ENCODE results near the gene DPY19L1. TPM values are rescaled to one million over a fixed set of nuclear protein-coding genes. Genes with fewer than 3 reads are reported as not detected.
"Not testable (repeated sequence)": the region's sequence is repeated elsewhere in the genome, so short reads cannot be mapped to it uniquely, and the experiment has no call there.

DPY19L1 gene
- total and polyA plus RNA-seq, 2 donors (not counting 3 experiments of a cell fraction or from before 2014, with no cell fraction given) = 30.9 to 53.1 TPM

- FAIRE-seq; CTCF ChIA-PET; POLR2A ChIA-PET; H3K9me1 ChIP-seq (replicated peaks; ENCODE audit: control insufficient read depth, extremely low read depth, insufficient read depth, low read length); BruUV-seq (replicated peaks); H3K4me1 ChIP-seq (ENCODE audit: control insufficient read depth, extremely low read depth, insufficient read depth, low read length); H4K20me1 ChIP-seq (replicated peaks; ENCODE audit: control insufficient read depth, extremely low read depth, insufficient read depth, low read length); H2AFZ ChIP-seq (ENCODE audit: low read depth, low read length); H3K79me2 ChIP-seq (ENCODE audit: control insufficient read depth, insufficient read depth, low read length); dilution Hi-C loops (cut with MboI; ENCODE audit: extremely low pct_ligation_motif_present, low sequenced_read_pairs); H3K27me3 ChIP-seq (ENCODE audit: control insufficient read depth in 2 of 2, insufficient read depth in 2 of 2, low read length in 2 of 2); H3K4me3 ChIP-seq (replicated peaks in 1 of 3; ENCODE audit: insufficient read depth in 1 of 3, low read depth in 1 of 3, low read length in 3 of 3); H3K9me3 ChIP-seq (replicated peaks; ENCODE audit: control insufficient read depth, insufficient read depth, low read length); intact Hi-C loops (cut with micrococcal nuclease); H3K4me2 ChIP-seq (ENCODE audit: insufficient read depth, low read length); DNase-seq (ENCODE audit: low read depth, low spot score); H3K9ac ChIP-seq (replicated peaks; ENCODE audit: extremely low read depth, insufficient read depth, low read length); H3K27ac ChIP-seq (ENCODE audit: insufficient read depth, low read depth, low read length); H3K36me3 ChIP-seq (ENCODE audit: control insufficient read depth in 2 of 2, extremely low read depth in 1 of 2, insufficient read depth in 2 of 2, low read length in 2 of 2): not testable (repeated sequence)
Measured at GRCh38 chr7:34996423-34997090, 40.7 kb downstream of the DPY19L1 start.

GRCh38 chr7:34995757-34996156 is 41.5 kb downstream of the DPY19L1 start:
- H2AFZ ChIP-seq (ENCODE audit: low read depth, low read length) = no peak overlapping the region
- no TSS peak for BruUV-seq (replicated peaks)
- dilution Hi-C loops (cut with MboI; ENCODE audit: extremely low pct_ligation_motif_present, low sequenced_read_pairs) = no loop called here
- POLR2A ChIA-PET = no interaction called here
- intact Hi-C loops (cut with micrococcal nuclease) = no loop called here
- peaks cover 7% of the 10 kb centered on the region for H3K79me2 ChIP-seq (ENCODE audit: control insufficient read depth, insufficient read depth, low read length)
- H3K9ac ChIP-seq (replicated peaks; ENCODE audit: extremely low read depth, insufficient read depth, low read length) = no peak overlapping the region
- H3K27me3 ChIP-seq (ENCODE audit: control insufficient read depth in 2 of 2, insufficient read depth in 2 of 2, low read length in 2 of 2) = no peaks in the 10 kb centered on the region
- H3K4me2 ChIP-seq (ENCODE audit: insufficient read depth, low read length) = no peak overlapping the region
- H3K9me1 ChIP-seq (replicated peaks; ENCODE audit: control insufficient read depth, extremely low read depth, insufficient read depth, low read length) = no peaks in the 10 kb centered on the region
- no peak overlapping the region for H3K4me3 ChIP-seq (replicated peaks in 1 of 3; ENCODE audit: insufficient read depth in 1 of 3, low read depth in 1 of 3, low read length in 3 of 3)
- H3K9me3 ChIP-seq (replicated peaks; ENCODE audit: control insufficient read depth, insufficient read depth, low read length) = no peaks in the 10 kb centered on the region
- DNase-seq (ENCODE audit: low read depth, low spot score) (no peak), FAIRE-seq (no peak)
- no peaks in the 10 kb centered on the region for H3K36me3 ChIP-seq (ENCODE audit: control insufficient read depth in 2 of 2, extremely low read depth in 1 of 2, insufficient read depth in 2 of 2, low read length in 2 of 2)
- H4K20me1 ChIP-seq (replicated peaks; ENCODE audit: control insufficient read depth, extremely low read depth, insufficient read depth, low read length) = no peaks in the 10 kb centered on the region
- no peak for TF ChIP-seq GATA2 (IDR thresholded peaks at IDR 0.05; ENCODE audit: insufficient read depth, insufficient read length, low read depth, low read length)
- no peak for TF ChIP-seq MYC (IDR thresholded peaks at IDR 0.05; ENCODE audit: low read depth, low read length)
- TF ChIP-seq POLR2A (IDR thresholded peaks at IDR 0.05; ENCODE audit: low read depth, low read length) = no peak
- TF ChIP-seq, protein P1, sequence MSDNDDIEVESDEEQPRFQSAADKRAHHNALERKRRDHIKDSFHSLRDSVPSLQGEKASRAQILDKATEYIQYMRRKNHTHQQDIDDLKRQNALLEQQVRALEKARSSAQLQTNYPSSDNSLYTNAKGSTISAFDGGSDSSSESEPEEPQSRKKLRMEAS (IDR thresholded peaks at IDR 0.05; ENCODE audit: insufficient read depth, insufficient read length) = no peak
- no peak for TF ChIP-seq JUN (IDR thresholded peaks at IDR 0.05; ENCODE audit: borderline replicate concordance, insufficient read depth, insufficient read length, low read depth)
- TF ChIP-seq, protein P2, sequence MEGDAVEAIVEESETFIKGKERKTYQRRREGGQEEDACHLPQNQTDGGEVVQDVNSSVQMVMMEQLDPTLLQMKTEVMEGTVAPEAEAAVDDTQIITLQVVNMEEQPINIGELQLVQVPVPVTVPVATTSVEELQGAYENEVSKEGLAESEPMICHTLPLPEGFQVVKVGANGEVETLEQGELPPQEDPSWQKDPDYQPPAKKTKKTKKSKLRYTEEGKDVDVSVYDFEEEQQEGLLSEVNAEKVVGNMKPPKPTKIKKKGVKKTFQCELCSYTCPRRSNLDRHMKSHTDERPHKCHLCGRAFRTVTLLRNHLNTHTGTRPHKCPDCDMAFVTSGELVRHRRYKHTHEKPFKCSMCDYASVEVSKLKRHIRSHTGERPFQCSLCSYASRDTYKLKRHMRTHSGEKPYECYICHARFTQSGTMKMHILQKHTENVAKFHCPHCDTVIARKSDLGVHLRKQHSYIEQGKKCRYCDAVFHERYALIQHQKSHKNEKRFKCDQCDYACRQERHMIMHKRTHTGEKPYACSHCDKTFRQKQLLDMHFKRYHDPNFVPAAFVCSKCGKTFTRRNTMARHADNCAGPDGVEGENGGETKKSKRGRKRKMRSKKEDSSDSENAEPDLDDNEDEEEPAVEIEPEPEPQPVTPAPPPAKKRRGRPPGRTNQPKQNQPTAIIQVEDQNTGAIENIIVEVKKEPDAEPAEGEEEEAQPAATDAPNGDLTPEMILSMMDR (IDR thresholded peaks at IDR 0.05; ENCODE audit: extremely low read depth in 1 of 2, insufficient read depth in 1 of 2, low read depth in 1 of 2, low read length in 2 of 2) = no peak
- TF ChIP-seq FOS (IDR thresholded peaks at IDR 0.05; ENCODE audit: borderline replicate concordance, insufficient read depth, low read length) = no peak
- no peak for TF ChIP-seq EZH2 (IDR thresholded peaks at IDR 0.05; ENCODE audit: borderline replicate concordance, low read depth, low read length, severe bottlenecking)
- no peak for TF ChIP-seq POLR2AphosphoS5 (IDR thresholded peaks at IDR 0.05; ENCODE audit: insufficient read depth, low read depth, low read length)
- no peak overlapping the region for H3K27ac ChIP-seq (ENCODE audit: insufficient read depth, low read depth, low read length)
- H3K4me1 ChIP-seq (ENCODE audit: control insufficient read depth, extremely low read depth, insufficient read depth, low read length) = peaks cover 16% of the 10 kb centered on the region
- CTCF ChIA-PET = interaction anchor here (1.4 kb wide), 1 partner anchor 172 kb away, joined by 4 read pairs; no protein-coding TSS in a partner anchor
